Effector CD8-positive, alpha-beta T cell (primary cell): ENCODE data around the gene ASCC3.
"Not testable (repeated sequence)": the region's sequence is repeated elsewhere in the genome, so short reads cannot be mapped to it uniquely, and the experiment has no call there.

ENCODE experiments used
- DNase-seq: peaks from one replicate; lab custom pipeline; 2025; lab: John Stamatoyannopoulos, UW
- total RNA-seq, 4 experiments: gene quantifications; one replicate each; lab custom pipeline; 2026; lab: John Stamatoyannopoulos, UW

Gene ASCC3
- 138 to 190 (median 154) reads per million in 4 experiments for total RNA-seq

- DNase-seq, result peak; percentile 71
Measured at GRCh38 chr6:100880853-100881706, at the start of gene ASCC3. TSS of gene ASCC3 (minus strand) at chr6:100881329. CDS start at chr6:100867997, 13,332 bp downstream.

- no peak for DNase-seq
Measured at GRCh38 chr6:100925749-100926148, 44.6 kb upstream of the ASCC3 start.

GRCh38 chr6:100924534-100925227, 43.6 kb upstream of the ASCC3 start:
- no peak for DNase-seq

- DNase-seq, result no peak
Measured at GRCh38 chr6:100923481-100924165, 42.5 kb upstream of the ASCC3 start.

GRCh38 chr6:100920028-100920605, 39.0 kb upstream of the ASCC3 start:
- no peak for DNase-seq

- DNase-seq, result no peak
Measured at GRCh38 chr6:100918152-100918551, 37.0 kb upstream of the ASCC3 start.

GRCh38 chr6:100915876-100916275, 34.7 kb upstream of the ASCC3 start:
- DNase-seq, result no peak

GRCh38 chr6:100913400-100914276, 32.5 kb upstream of the ASCC3 start:
- no peak for DNase-seq

GRCh38 chr6:100906325-100906724, 25.2 kb upstream of the ASCC3 start:
- DNase-seq, result no peak

- DNase-seq, result no peak
Measured at GRCh38 chr6:100905067-100905466, 23.9 kb upstream of the ASCC3 start.

GRCh38 chr6:100904316-100904715, 23.2 kb upstream of the ASCC3 start:
- no peak for DNase-seq

GRCh38 chr6:100901582-100901981, 20.5 kb upstream of the ASCC3 start:
- DNase-seq, result no peak

GRCh38 chr6:100899202-100899601, 18.1 kb upstream of the ASCC3 start:
- no peak for DNase-seq

GRCh38 chr6:100897671-100898070, 16.5 kb upstream of the ASCC3 start:
- no peak for DNase-seq

- no peak for DNase-seq
Measured at GRCh38 chr6:100893743-100894142, 12.6 kb upstream of the ASCC3 start.

- no peak for DNase-seq
Measured at GRCh38 chr6:100892693-100893092, 11.6 kb upstream of the ASCC3 start.

- DNase-seq, result no peak
Measured at GRCh38 chr6:100892116-100892515, 11.0 kb upstream of the ASCC3 start.

- no peak for DNase-seq
Measured at GRCh38 chr6:100891079-100891478, 9.9 kb upstream of the ASCC3 start.

GRCh38 chr6:100890646-100891045, 9.5 kb upstream of the ASCC3 start:
- not testable (repeated sequence) for DNase-seq

- DNase-seq, result no peak
Measured at GRCh38 chr6:100889351-100889750, 8.2 kb upstream of the ASCC3 start.

GRCh38 chr6:100886076-100886475, 4.9 kb upstream of the ASCC3 start:
- no peak for DNase-seq
